Gastrocnemius medialis (tissue), 4 donors: ENCODE results near the gene HGS. TPM values are rescaled to one million over a fixed set of nuclear protein-coding genes. Genes with fewer than 3 reads are reported as not detected.

Experiments used
- ATAC-seq, 2 donors: fragments of 150-250 bp; one replicate each; pipeline ENCODE4 v1.9.1; 2016
- DNase-seq, 2 donors: peaks; one replicate each; pipeline ENCODE4 v3.0.0-alpha.2; 2019
- H3K27ac ChIP-seq, 4 donors: fragments of 200-600 bp; sonication (generic); 1 replicate in 1 of 4; 2 replicates in 3 of 4; pipeline ENCODE4 v1.5.1; 2016 to 2018; ENCODE audit warnings: mild to moderate bottlenecking in 2 of 4, moderate library complexity in 1 of 4
- H3K27me3 ChIP-seq, 3 donors: fragments of 200-600 bp; sonication (generic) in 2 of 3; 1 replicate in 1 of 3; 2 replicates in 2 of 3; pipeline versions ENCODE4 v1.5.1 to v1.6.0; 2016 to 2019; ENCODE audit warnings: mild to moderate bottlenecking in 1 of 3, moderate library complexity in 1 of 3
- H3K36me3 ChIP-seq, 2 donors: fragments of 200-600 bp; sonication (generic) in 1 of 2; one replicate each; pipeline ENCODE4 v1.5.1; 2017 to 2018
- H3K4me1 ChIP-seq, 2 donors: fragments of 200-600 bp; sonication (generic) in 1 of 2; one replicate each; pipeline ENCODE4 v1.5.1; 2016 to 2017; ENCODE audit warnings: mild to moderate bottlenecking in 2 of 2
- H3K4me3 ChIP-seq, 4 donors: fragments of 200-600 bp; sonication (generic) in 3 of 4; 1 replicate in 1 of 4; 2 replicates in 3 of 4; pipeline ENCODE4 v1.5.1; 2016 to 2019; ENCODE audit warnings: mild to moderate bottlenecking in 2 of 4
- H3K9me3 ChIP-seq, 3 donors: fragments of 200-600 bp; sonication (generic) in 2 of 3; 1 replicate in 1 of 3; 2 replicates in 2 of 3; pipeline ENCODE4 v1.5.1; 2016 to 2019
- POLR2A ChIP-seq, 2 donors: fragments of 450-650 bp; IDR thresholded peaks; one replicate each; pipeline ENCODE4 v1.6.1; 2017; ENCODE audit warnings: antibody characterized with exemption in 2 of 2, mild to moderate bottlenecking in 2 of 2, moderate library complexity in 2 of 2
- in situ Hi-C, 4 donors: fragments of 200-750 bp; cut with MboI; loops; one replicate each; pipeline versions ENCODE4 v1.15.0 to v1.8.0; 2017; ENCODE audit warnings: low sequenced_read_pairs in 4 of 4
- intact Hi-C: fragments of 100-400 bp; cut with DNase I; formaldehyde crosslinking; loops from one replicate; pipeline ENCODE4 v1.15.1; 2023; ENCODE audit warnings: low total_unique reads
- total RNA-seq, 4 donors: library from RNA; depleted of rRNA; stranded (reverse); fragments of >200 nt; gene quantifications; one replicate each; pipeline versions ENCODE4 v1.1.0 to v1.2.3, GENCODE V29; 2016
- TF ChIP-seq, protein P1 (sequence below), 5 experiments: fragments of 450-650 bp in 3 of 5; fragments of 200-600 bp in 2 of 5; sonication (generic) in 2 of 5; IDR thresholded peaks in 4 of 5; conservative IDR thresholded peaks in 1 of 5; 1 replicate in 4 of 5; 2 replicates in 1 of 5; pipeline ENCODE4 v1.5.1; 2016 to 2019; ENCODE audit warnings: antibody characterized with exemption in 5 of 5, mild to moderate bottlenecking in 3 of 5, moderate library complexity in 3 of 5

The HGS gene
- total RNA-seq, 4 donors from 2014 or later: 62.1 to 150 (median 113) TPM

DNA sequence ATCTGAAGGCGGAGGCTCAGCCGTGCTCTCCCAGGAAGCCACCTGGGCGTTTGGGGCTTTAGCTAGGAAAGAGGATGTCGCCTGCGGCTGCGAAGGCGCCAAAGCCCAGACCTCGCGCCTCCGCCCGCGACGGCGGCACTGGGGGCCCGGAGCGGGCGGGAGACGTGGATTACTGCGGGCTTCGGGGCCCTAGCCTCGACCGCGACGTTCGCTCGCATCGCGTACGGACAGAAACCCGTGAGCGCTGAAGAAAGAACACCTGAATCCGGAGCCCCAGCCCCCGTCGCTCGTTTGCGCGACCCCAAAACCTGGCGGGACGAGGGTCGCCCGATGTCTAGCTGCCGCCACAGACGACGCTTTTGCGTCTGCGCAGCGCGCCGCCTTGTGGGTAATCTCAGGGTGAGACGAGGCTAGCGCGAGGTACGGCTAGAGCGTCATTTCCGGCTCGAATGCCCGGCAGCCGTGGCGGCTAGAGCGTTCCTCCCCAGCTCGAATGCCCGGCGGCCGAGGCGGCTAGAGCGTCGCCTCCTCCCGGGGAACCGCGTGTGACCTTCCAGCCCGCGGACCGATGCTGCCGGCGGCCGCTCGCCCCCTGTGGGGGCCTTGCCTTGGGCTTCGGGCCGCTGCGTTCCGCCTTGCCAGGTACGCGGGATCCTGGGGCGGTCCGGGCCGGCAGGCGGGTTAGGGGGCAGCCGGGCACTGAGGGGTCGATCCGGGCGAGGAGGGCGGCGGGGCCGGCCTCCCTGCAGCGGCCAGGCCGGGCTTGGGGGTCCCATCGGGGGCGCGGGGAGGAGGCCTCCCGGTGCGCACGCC, 19.3 kb downstream of the HGS start, which contains the start of gene MRPL12:
Gene MRPL12, plus strand, starts transcription at position 434 of the 813 bp plus-strand sequence. Its CDS starts 135 bp downstream, at position 569.
- Histone ChIP-seq H3K27me3 (no peaks in the 10 kb centered on the region), H3K9me3 (no peaks in the 10 kb centered on the region), H3K27ac (peak within 1 kb of the TSS; percentile 95 to 99 (median 98)), H3K4me3 (peak within 1 kb of the TSS; percentile 93 to 96 (median 94)), H3K36me3 (peaks cover 0 to 58% of the 10 kb centered on the region in 2 donors), H3K4me1 (peaks cover 26 to 35% of the 10 kb centered on the region in 2 donors)
- peak; percentile 97 for ATAC-seq
- in situ Hi-C loops (no loop called here), intact Hi-C loops (no loop called here)
- peak; percentile 89 to 90 for DNase-seq
- TF ChIP-seq, protein P1, sequence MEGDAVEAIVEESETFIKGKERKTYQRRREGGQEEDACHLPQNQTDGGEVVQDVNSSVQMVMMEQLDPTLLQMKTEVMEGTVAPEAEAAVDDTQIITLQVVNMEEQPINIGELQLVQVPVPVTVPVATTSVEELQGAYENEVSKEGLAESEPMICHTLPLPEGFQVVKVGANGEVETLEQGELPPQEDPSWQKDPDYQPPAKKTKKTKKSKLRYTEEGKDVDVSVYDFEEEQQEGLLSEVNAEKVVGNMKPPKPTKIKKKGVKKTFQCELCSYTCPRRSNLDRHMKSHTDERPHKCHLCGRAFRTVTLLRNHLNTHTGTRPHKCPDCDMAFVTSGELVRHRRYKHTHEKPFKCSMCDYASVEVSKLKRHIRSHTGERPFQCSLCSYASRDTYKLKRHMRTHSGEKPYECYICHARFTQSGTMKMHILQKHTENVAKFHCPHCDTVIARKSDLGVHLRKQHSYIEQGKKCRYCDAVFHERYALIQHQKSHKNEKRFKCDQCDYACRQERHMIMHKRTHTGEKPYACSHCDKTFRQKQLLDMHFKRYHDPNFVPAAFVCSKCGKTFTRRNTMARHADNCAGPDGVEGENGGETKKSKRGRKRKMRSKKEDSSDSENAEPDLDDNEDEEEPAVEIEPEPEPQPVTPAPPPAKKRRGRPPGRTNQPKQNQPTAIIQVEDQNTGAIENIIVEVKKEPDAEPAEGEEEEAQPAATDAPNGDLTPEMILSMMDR (IDR thresholded peaks at IDR 0.05 in 4 of 5, conservative IDR thresholded peaks at IDR 0.05 in 1 of 5): peak in 4 of 5 experiments; percentile 10 to 40 (median 28)
- peak; percentile 94 for TF ChIP-seq POLR2A (IDR thresholded peaks at IDR 0.05)

DNA sequence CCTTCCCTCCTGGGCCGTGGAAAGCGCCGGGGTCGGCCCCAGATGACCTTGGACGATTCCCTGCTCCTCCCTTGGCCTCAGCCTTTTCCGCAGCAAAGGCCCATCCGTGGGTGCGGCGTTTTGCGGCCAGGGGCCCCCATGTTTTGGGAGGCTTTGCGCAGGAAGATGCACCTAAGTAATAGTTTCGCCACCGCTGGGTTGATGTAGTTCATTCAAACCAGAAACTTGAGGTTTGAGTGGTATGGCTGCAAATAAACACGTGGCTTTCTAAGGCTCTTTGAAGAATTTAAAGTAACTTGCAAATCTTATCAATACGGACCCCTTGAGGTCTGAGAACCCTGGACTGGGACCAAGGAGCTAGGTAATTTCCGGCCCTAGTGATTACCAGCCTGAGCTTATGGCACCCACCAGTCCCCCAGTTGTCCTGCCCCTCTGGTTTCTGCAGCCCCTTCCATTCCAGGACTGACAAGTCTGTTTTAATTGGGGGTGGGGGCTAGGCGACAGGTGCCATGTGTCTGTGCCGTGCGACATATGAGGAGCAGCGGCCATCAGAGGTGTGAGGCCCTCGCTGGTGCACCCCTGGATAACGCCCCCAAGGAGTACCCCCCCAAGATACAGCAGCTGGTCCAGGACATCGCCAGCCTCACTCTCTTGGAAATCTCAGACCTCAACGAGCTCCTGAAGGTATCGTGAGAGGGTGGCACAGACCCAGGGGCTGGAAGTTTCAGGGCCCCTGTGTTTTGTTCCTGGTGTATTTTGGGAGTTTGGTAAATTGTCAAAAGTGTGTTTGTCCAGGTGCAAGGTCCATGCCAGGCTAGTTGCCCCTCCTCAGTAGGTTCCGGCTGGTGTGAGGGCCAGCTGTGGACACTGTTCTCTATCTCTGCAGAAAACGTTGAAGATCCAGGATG, 20.2 kb downstream of the HGS start:
- intact Hi-C loops: no loop called here
- Histone ChIP-seq H3K4me3 (peak overlapping the region; percentile 93 to 96 (median 94)), H3K27me3 (no peaks in the 10 kb centered on the region), H3K27ac (peak overlapping the region; percentile 95 to 99 (median 98)), H3K4me1 (peaks cover 26 to 32% of the 10 kb centered on the region in 2 donors), H3K9me3 (no peaks in the 10 kb centered on the region), H3K36me3 (peaks cover 0 to 49% of the 10 kb centered on the region in 2 donors)
- ATAC-seq (peak; percentile 9 to 26), DNase-seq (no peak)
- in situ Hi-C loops: no loop called here
- no peak for TF ChIP-seq POLR2A (IDR thresholded peaks at IDR 0.05)
- TF ChIP-seq, protein P1 (IDR thresholded peaks at IDR 0.05 in 4 of 5, conservative IDR thresholded peaks at IDR 0.05 in 1 of 5): no peak

DNA sequence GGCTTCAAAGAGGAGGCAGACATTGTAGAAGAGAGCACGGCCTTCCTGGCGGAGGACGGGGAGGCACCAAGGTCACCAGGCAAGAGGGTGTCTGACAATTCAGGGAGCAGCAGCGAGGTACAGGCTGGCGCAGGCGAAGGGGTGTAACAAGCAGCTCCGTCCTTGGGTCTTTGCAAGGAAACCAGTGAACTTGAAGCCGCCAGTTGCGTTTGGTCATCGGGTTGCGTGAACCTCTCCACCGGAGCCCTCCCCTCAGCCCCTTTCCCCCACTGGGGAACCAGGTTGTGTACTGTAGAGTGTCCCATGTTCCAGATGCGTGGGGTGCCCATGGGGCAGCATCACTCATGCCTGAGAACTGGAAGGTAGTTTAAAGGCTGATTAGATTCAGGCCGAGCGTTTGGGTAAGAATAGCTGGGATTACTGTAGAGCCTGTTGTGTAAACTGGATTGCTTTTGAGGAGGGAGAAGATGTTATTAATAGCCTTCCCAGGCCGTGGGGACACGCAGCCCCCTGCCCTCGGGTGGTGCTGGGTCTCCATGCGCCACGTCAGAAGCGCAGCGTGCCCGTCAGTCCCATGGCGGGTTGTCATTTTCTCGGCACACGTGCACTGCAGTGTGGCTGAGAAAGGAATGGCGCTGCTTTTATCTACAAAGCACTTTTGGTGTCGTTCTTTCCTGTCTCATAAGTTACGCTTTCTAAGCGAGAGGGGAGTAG, 21.9 kb downstream of the HGS start:
- no peak for ATAC-seq
- DNase-seq: no peak
- in situ Hi-C loops (no loop called here), intact Hi-C loops (no loop called here)
- peaks cover 0 to 36% of the 10 kb centered on the region in 2 donors for H3K36me3 ChIP-seq
- no peaks in the 10 kb centered on the region for H3K9me3 ChIP-seq
- no peaks in the 10 kb centered on the region for H3K27me3 ChIP-seq
- no peak overlapping the region for H3K4me3 ChIP-seq
- no peak overlapping the region for H3K27ac ChIP-seq
- no peak for TF ChIP-seq POLR2A (IDR thresholded peaks at IDR 0.05)
- TF ChIP-seq, protein P1 (IDR thresholded peaks at IDR 0.05 in 4 of 5, conservative IDR thresholded peaks at IDR 0.05 in 1 of 5): no peak
- H3K4me1 ChIP-seq: peaks cover 32 to 41% of the 10 kb centered on the region in 2 donors

DNA sequence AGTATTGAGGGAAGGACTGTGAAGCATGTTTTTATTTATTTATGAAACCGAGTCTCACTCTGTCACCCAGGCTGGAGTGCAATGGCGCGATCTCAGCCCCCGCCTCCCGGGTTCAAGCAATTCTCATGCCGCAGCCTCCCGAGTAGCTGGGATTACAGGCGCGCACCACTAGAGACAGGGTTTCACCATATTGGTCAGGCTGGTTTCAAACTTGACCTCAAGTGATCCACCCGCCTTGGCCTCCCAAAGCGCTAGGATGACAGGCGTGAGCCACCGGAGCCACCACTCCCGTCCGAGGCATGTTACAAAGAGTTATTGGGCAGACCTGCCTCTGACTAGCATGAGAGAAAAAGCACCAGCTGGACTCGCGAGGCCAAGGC, 22.4 kb downstream of the HGS start:
- Histone ChIP-seq H3K9me3 (no peaks in the 10 kb centered on the region), H3K36me3 (peaks cover 0 to 31% of the 10 kb centered on the region in 2 donors), H3K4me1 (peaks cover 33 to 43% of the 10 kb centered on the region in 2 donors), H3K27me3 (no peaks in the 10 kb centered on the region), H3K4me3 (no peak overlapping the region), H3K27ac (no peak overlapping the region)
- ATAC-seq (no peak), DNase-seq (no peak)
- TF ChIP-seq, protein P1 (IDR thresholded peaks at IDR 0.05 in 4 of 5, conservative IDR thresholded peaks at IDR 0.05 in 1 of 5): no peak
- TF ChIP-seq POLR2A (IDR thresholded peaks at IDR 0.05): no peak
- in situ Hi-C loops (no loop called here), intact Hi-C loops (no loop called here)
